Hepatocyte (in vitro differentiated cells): ENCODE results near the gene CXCR5.

ENCODE experiments used
- CTCF ChIP-seq: fragments of 200-600 bp; sonication (generic); IDR thresholded peaks from 2 replicates; pipeline ENCODE4 v1.5.1; 2016; ENCODE audit warnings: antibody characterized with exemption, mild to moderate bottlenecking; ENCODE audit not compliant: poor library complexity
- EZH2 ChIP-seq: fragments of 200-600 bp; sonication (generic); IDR thresholded peaks from 2 replicates; pipeline ENCODE4 v1.6.1; 2016; ENCODE audit warnings: antibody characterized with exemption, mild to moderate bottlenecking, borderline replicate concordance
- EZH2phosphoT487 ChIP-seq: fragments of 200-600 bp; sonication (generic); IDR thresholded peaks from one replicate; pipeline ENCODE4 v1.6.1; 2018; ENCODE audit warnings: antibody characterized with exemption, mild to moderate bottlenecking, low read depth, moderate library complexity; ENCODE audit not compliant: unreplicated experiment, severe bottlenecking

- TF ChIP-seq CTCF, result no peak
- no peak for TF ChIP-seq EZH2
- TF ChIP-seq EZH2phosphoT487, result no peak
These were observed 11.3 kb upstream of the CXCR5 start for GRCh38 chr11:118872403-118872821.
